Esophagus squamous epithelium (tissue), 5 donors: Measurements from ENCODE around the gene ANKRD60. TPM values are rescaled to one million over a fixed set of nuclear protein-coding genes. Genes with fewer than 3 reads are reported as not detected.

Experiments used
- DNase-seq: peaks from one replicate; lab custom pipeline; 2025; lab: John Stamatoyannopoulos, UW
- H3K27ac ChIP-seq, 4 donors: fragments of 200-600 bp; sonication (generic); one replicate each; pipeline ENCODE4 v1.5.1; 2016 to 2019; ENCODE audit warnings: mild to moderate bottlenecking in 1 of 4
- H3K27me3 ChIP-seq, 4 donors: fragments of 200-600 bp; sonication (generic); 1 replicate in 3 of 4; 2 replicates in 1 of 4; pipeline versions ENCODE4 v1.5.1 to v1.6.0; 2017 to 2021; ENCODE audit warnings: antibody characterized with exemption in 1 of 4
- H3K36me3 ChIP-seq, 3 donors: fragments of 200-600 bp; sonication (generic); one replicate each; pipeline ENCODE4 v1.5.1; 2016 to 2019
- H3K4me1 ChIP-seq, 3 donors: fragments of 200-600 bp; sonication (generic); one replicate each; pipeline ENCODE4 v1.5.1; 2017 to 2019
- H3K4me3 ChIP-seq, 4 donors: fragments of 200-600 bp; sonication (generic); 1 replicate in 3 of 4; 2 replicates in 1 of 4; pipeline ENCODE4 v1.5.1; 2016 to 2019; ENCODE audit warnings: mild to moderate bottlenecking in 2 of 4, moderate library complexity in 1 of 4
- H3K9me3 ChIP-seq, 3 donors: fragments of 200-600 bp; sonication (generic); one replicate each; pipeline ENCODE4 v1.5.1; 2016 to 2019
- CTCF ChIP-seq, 6 experiments: fragments of 450-650 bp in 4 of 6; fragments of 200-600 bp in 2 of 6; sonication (generic) in 2 of 6; IDR thresholded peaks; one replicate each; pipeline ENCODE4 v1.5.1; 2016 to 2019; ENCODE audit warnings: antibody characterized with exemption in 6 of 6, mild to moderate bottlenecking in 4 of 6, moderate library complexity in 4 of 6
- POLR2A ChIP-seq, 4 donors: fragments of 450-650 bp; IDR thresholded peaks; one replicate each; pipeline ENCODE4 v1.6.1; 2017; ENCODE audit warnings: antibody characterized with exemption in 4 of 4, mild to moderate bottlenecking in 4 of 4, moderate library complexity in 3 of 4
- WGBS, 2 donors: methylation state at CpG; one replicate each; pipeline ENCODE4 v1.1.5; 2018; 5-methylcytosine and 5-hydroxymethylcytosine counted together
- intact Hi-C: fragments of 100-400 bp; cut with DNase I; formaldehyde crosslinking; loops from one replicate; pipeline ENCODE4 v1.15.0; 2022
- total RNA-seq, 4 donors: library from RNA; depleted of rRNA; stranded (reverse); fragments of >200 nt; gene quantifications; one replicate each; pipeline ENCODE4 v1.1.0, GENCODE V29; 2016
- donor health status: DM: yes; HTN: yes; CAD: no.

The ANKRD60 gene
- total RNA-seq, 4 donors from 2014 or later, result not detected

GRCh38 chr20:58245181-58245891 lies 16.9 kb upstream of the ANKRD60 start:
- H3K27ac ChIP-seq, result no peak overlapping the region
- no peaks in the 10 kb centered on the region for H3K27me3 ChIP-seq
- WGBS, 2 donors, result 87 to 93% methylated on average over 9 to 10 of the region's 10 CpGs
- TF ChIP-seq POLR2A (IDR thresholded peaks at IDR 0.05) (no peak), CTCF (IDR thresholded peaks at IDR 0.05) (no peak)
- H3K4me3 ChIP-seq, result no peak overlapping the region
- no peaks in the 10 kb centered on the region for H3K9me3 ChIP-seq
- H3K36me3 ChIP-seq, result peaks cover 12 to 83% (median 21%) of the 10 kb centered on the region in 3 donors
- no peak for DNase-seq
- intact Hi-C loops, result no loop called here
- H3K4me1 ChIP-seq, result no peaks in the 10 kb centered on the region

- Histone ChIP-seq H3K4me1 (no peaks in the 10 kb centered on the region), H3K36me3 (peaks cover 12 to 85% (median 16%) of the 10 kb centered on the region in 3 donors), H3K4me3 (no peak overlapping the region), H3K27ac (no peak overlapping the region), H3K9me3 (no peaks in the 10 kb centered on the region), H3K27me3 (no peaks in the 10 kb centered on the region)
- intact Hi-C loops, result no loop called here
- no peak for DNase-seq
- TF ChIP-seq POLR2A (IDR thresholded peaks at IDR 0.05) (no peak), CTCF (IDR thresholded peaks at IDR 0.05) (no peak)
- WGBS, 2 donors, result 90 to 95% methylated on average over 7 of the region's 7 CpGs
Observed at GRCh38 chr20:58244517-58245030, 16.1 kb upstream of the ANKRD60 start.

GRCh38 chr20:58243653-58244410 lies 15.4 kb upstream of the ANKRD60 start:
- no peaks in the 10 kb centered on the region for H3K27me3 ChIP-seq
- TF ChIP-seq CTCF (IDR thresholded peaks at IDR 0.05) (no peak), POLR2A (IDR thresholded peaks at IDR 0.05) (no peak)
- no peaks in the 10 kb centered on the region for H3K9me3 ChIP-seq
- no peak overlapping the region for H3K27ac ChIP-seq
- intact Hi-C loops, result no loop called here
- H3K4me3 ChIP-seq, result no peak overlapping the region
- H3K4me1 ChIP-seq, result no peaks in the 10 kb centered on the region
- 86% methylated on average over 9 of the region's 9 CpGs for WGBS, 2 donors
- peaks cover 12 to 92% (median 16%) of the 10 kb centered on the region in 3 donors for H3K36me3 ChIP-seq
- no peak for DNase-seq

GRCh38 chr20:58242824-58243223 lies 14.4 kb upstream of the ANKRD60 start:
- DNase-seq, result no peak
- TF ChIP-seq CTCF (IDR thresholded peaks at IDR 0.05), result no peak
- intact Hi-C loops, result no loop called here
- no peaks in the 10 kb centered on the region for H3K4me1 ChIP-seq
- H3K4me3 ChIP-seq, result no peak overlapping the region
- no peaks in the 10 kb centered on the region for H3K27me3 ChIP-seq
- no peaks in the 10 kb centered on the region for H3K9me3 ChIP-seq
- WGBS, 2 donors, result 90 to 100% methylated on average over 2 to 5 of the region's 5 CpGs
- no peak overlapping the region for H3K27ac ChIP-seq
- H3K36me3 ChIP-seq, result peaks cover 12 to 89% (median 14%) of the 10 kb centered on the region in 3 donors
